ENCODE data around the gene GALNT14. TPM values are rescaled to one million over a fixed set of nuclear protein-coding genes. Genes with fewer than 3 reads are reported as not detected.

Gene GALNT14
- total RNA-seq, 1 donor from 2014 or later = 1.7 TPM

DNA sequence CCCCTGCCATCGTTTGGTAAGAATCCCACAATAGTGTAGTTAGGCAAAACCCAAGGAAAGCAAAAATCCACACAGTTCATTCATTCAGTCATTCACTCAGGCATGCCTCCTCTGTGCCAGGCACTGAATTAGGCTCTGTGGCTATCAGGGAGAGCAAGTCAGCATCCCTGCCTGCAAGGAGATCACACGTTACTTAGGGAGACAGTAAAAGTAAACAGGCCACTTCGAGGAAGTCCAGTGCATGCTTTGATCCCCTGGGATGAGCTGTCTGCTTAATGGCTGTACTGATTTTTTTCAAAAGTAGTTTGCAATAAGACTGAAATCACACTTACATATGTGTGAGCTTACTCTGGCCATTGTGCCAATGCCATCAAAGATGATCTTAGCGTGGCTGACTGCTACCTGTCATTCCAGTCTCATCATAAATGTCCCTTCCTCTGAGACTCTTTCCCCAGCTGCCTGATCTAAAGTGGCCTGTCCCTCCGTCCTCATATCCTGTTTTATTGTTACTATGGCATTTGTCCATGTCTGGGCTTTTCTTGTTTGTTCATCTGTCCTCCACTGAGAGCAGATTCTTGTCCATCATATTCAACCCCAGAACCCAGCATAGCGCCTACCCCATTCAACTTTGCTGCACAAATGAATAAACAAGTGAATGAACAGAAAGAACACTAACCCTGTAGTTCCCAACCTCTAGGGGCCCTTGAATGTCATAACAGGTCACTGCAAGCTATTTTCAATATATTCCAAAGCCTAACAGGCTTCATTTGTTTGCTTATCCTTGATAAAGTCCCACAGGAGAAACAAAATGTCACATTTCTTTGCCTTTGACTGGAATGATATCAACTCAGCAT is 84.1 kb downstream of the GALNT14 start:
- no peaks in the 10 kb centered on the region for H3K27me3 ChIP-seq
- H3K27ac ChIP-seq = no peak overlapping the region
- intact Hi-C loops (cut with DNase I) = no loop called here
- H3K9me3 ChIP-seq = no peaks in the 10 kb centered on the region
- TF ChIP-seq POLR2A (IDR thresholded peaks at IDR 0.05) = no peak
- TF ChIP-seq CTCF (IDR thresholded peaks at IDR 0.05) = no peak
- H3K4me1 ChIP-seq = no peaks in the 10 kb centered on the region
- no peak overlapping the region for H3K4me3 ChIP-seq
- peak in 1 of 2 donors; percentile 47 for DNase-seq (ENCODE audit: extremely low spot score in 2 of 2)
- no peaks in the 10 kb centered on the region for H3K36me3 ChIP-seq

DNA sequence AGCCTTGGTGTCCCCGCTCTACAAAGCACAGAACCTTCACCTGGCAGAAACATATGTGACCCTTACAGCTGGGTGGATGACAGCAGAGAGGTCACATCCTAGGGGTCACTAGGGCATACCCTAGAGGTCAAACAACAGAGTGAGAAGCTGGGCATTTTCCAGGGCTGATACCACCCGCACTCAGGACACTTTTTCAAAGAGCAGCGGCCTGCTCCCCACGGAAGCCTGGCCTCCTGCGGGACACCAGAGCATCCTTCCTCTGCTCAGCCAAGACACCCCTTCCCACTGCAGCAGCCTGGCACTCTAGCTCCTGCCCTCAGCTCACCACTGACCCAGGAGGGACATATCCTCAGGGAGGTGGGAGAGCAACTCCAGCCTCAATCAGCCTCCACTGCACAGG is 86.0 kb downstream of the GALNT14 start:
- Histone ChIP-seq H3K36me3 (no peaks in the 10 kb centered on the region), H3K4me3 (no peak overlapping the region), H3K4me1 (no peaks in the 10 kb centered on the region), H3K9me3 (no peaks in the 10 kb centered on the region), H3K27ac (no peak overlapping the region), H3K27me3 (no peaks in the 10 kb centered on the region)
- TF ChIP-seq POLR2A (IDR thresholded peaks at IDR 0.05) (no peak), CTCF (IDR thresholded peaks at IDR 0.05) (no peak), POLR2AphosphoS5 (IDR thresholded peaks at IDR 0.05; ENCODE audit: insufficient read depth in 1 of 2, low read depth in 1 of 2) (no peak)
- DNase-seq (ENCODE audit: extremely low spot score in 2 of 2) = peak in 1 of 2 donors; percentile 72
- intact Hi-C loops (cut with DNase I) = no loop called here

- no peaks in the 10 kb centered on the region for H3K36me3 ChIP-seq
- no peak overlapping the region for H3K27ac ChIP-seq
- TF ChIP-seq POLR2AphosphoS5 (IDR thresholded peaks at IDR 0.05; ENCODE audit: insufficient read depth in 1 of 2, low read depth in 1 of 2) (no peak), CTCF (IDR thresholded peaks at IDR 0.05) (no peak), POLR2A (IDR thresholded peaks at IDR 0.05) (no peak)
- no peak for DNase-seq (ENCODE audit: extremely low spot score in 2 of 2)
- no peaks in the 10 kb centered on the region for H3K4me1 ChIP-seq
- H3K27me3 ChIP-seq = no peaks in the 10 kb centered on the region
- H3K9me3 ChIP-seq = no peaks in the 10 kb centered on the region
- intact Hi-C loops (cut with DNase I) = no loop called here
- H3K4me3 ChIP-seq = no peak overlapping the region
Observed at GRCh38 chr2:31051258-31052140, 86.7 kb downstream of the GALNT14 start.

GRCh38 chr2:31049916-31050588 is 88.2 kb downstream of the GALNT14 start:
- Histone ChIP-seq H3K27me3 (no peaks in the 10 kb centered on the region), H3K4me3 (no peak overlapping the region), H3K36me3 (no peaks in the 10 kb centered on the region), H3K9me3 (no peaks in the 10 kb centered on the region), H3K27ac (no peak overlapping the region), H3K4me1 (no peaks in the 10 kb centered on the region)
- DNase-seq (ENCODE audit: extremely low spot score in 2 of 2) = no peak
- TF ChIP-seq POLR2AphosphoS5 (IDR thresholded peaks at IDR 0.05; ENCODE audit: insufficient read depth in 1 of 2, low read depth in 1 of 2) = no peak
- TF ChIP-seq POLR2A (IDR thresholded peaks at IDR 0.05) = no peak
- TF ChIP-seq CTCF (IDR thresholded peaks at IDR 0.05) = no peak
- intact Hi-C loops (cut with DNase I) = no loop called here

All from vagina (tissue), 2 donors.